Inferior parietal cortex (tissue), 1 donor: ENCODE data around the gene PRRT1.
"Not testable (repeated sequence)": the region's sequence is repeated elsewhere in the genome, so short reads cannot be mapped to it uniquely, and the experiment has no call there.

Experiments used
- DNase-seq: peaks from one replicate; pipeline ENCODE4 v3.0.0-alpha.2; 2016; ENCODE audit errors: extremely low spot score

Gene PRRT1

DNA sequence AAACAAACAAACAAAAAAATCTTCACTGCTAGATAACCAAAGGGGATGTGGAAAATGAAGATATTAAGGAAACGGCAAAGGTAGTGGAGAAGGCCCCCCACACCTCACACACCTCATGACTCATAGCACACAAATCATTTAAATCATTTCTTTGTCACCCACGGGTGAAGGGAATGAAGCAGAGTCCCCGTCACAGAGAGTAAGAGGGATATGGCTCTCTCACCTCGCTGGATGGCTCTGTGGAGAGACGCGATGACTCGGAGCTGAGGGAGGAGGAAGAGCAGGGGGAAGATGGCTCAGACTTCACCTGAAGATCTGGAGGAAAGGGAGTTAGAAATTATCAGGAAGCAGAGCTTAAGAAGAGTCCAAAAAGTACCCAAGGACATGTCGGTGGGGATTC is 24.9 kb downstream of the PRRT1 start:
- DNase-seq: no peak

- no peak for DNase-seq
Measured at GRCh38 chr6:32123681-32124080, 28.1 kb downstream of the PRRT1 start.

- DNase-seq: no peak
Measured at GRCh38 chr6:32120573-32121059, 31.1 kb downstream of the PRRT1 start.

DNA sequence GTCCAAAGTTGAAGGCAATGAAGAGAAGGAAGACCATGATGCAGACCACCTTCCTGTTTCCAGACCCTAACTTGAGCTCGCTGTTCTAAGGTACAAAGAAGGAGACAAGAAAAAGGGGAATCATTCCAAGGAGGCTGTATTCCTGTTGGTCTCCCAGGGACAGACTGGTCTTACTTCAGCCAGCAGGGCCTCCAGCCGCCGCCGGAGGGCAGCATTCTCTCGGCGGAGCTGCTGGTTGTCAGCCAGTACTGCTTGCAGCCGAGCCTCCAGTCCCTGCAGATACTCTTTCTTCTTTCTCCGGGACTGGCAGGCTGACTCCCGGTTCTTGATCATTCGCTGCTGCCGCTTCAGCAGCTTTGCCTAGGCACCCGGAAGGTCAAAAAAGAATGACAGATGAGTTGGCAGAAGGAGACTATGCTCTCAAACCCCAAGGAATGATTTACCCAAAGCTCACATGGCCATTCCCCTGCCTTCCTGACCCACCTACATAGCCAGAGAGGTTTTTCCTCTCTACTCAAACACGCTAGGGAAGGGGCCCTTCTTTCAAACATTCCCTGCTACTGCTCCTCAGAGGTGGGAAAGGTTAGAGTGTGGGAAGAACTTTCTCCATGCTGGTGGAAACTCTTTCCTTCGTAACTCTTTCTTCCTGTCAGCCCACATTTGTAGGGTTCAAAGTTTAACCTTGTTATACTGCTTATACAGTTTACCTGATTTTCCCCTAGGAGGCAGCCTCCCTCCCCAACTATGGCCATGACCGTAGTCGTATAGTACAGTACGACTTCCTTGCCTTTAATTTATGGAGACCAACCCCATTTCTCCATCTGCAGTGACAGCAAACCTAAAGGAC is 32.7 kb downstream of the PRRT1 start:
- peak; percentile 85 for DNase-seq

- DNase-seq: no peak
Measured at GRCh38 chr6:32117461-32117860, 34.3 kb downstream of the PRRT1 start.

DNA sequence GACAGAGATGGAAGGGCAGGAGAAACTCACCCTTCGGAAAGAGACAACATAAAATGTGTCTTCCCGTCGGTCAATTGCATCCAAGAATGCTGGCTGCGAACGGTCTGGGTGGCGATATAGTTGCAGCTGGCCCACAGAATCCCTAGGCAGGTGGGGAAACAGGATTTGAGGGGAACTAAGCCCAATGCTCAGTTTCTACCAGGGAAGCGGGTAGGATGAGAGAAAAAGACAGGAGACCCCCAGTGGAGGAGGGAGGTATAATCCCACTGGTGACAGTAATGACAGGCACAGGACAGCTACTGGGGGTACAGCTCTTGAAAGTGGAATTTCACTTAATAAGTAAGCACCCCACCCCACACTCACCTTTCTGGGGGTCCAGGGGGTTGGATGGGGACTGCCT is 35.1 kb downstream of the PRRT1 start:
- no peak for DNase-seq

DNA sequence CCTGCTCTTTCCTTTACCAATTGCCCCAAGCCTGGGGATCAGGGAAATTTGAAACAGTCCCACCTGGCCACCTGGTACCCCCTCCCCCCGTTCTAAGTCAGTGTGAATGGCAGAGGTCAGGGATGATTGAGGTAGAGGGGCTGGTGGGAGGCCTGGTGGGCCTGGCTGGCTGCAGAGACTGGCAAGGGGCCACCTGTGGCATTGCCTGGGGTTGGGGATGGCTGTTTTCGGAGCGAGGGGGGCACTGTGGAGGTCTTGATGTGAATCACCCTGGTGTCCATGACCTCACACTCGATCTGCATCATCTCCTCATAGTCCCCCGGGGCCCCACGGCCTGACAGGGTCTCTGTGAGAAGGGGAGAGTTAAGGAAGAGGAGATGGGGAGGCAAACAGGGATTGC is 36.1 kb downstream of the PRRT1 start:
- no peak for DNase-seq

GRCh38 chr6:32114796-32115195 is 36.9 kb downstream of the PRRT1 start:
- DNase-seq: no peak

DNA sequence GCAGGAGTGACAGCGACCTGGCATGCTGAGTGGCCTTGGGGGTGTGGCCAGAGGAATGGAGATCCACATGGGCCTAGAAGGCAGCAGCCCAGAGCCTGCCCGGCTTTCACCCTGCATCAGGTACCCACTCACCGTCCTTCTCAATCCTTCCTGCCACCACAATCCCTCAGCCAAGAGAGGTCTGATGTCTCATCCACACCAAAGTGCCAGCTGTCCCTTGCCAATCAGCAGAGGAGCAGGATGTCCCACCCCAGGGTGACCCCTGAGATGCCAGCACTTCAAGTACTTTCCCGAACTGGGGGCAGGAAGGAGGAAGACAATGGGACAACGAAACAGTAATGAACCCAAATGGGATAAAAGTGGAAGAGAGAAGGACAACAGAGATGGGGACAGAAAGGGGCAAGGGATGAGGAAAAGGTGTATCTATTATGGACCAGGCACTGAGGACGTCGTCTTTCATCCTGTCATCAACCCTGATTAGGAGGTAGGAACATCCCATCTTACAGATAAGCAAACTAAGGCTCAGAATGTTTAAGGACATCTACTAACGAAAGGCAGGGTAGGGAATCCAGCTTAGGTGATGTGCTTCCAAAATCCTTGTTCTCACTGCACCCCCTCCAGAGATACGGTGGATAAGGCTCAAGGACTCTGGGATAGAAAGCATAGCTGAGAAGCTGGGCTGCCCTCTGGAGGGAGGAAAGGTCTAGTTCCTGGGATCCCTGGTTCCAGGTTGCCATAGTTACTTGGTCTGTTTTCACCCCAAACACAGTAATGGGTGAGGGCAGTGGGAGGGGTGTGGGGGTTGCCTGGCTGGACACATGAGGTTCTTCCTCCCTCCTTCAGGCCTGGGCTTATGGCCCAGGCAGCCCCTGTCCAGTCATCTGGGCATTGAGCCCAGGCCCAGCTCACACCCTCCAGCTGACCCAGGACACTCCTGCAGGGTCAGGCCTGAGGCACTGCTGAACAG is 38.1 kb downstream of the PRRT1 start:
- DNase-seq: peak; percentile 11

DNA sequence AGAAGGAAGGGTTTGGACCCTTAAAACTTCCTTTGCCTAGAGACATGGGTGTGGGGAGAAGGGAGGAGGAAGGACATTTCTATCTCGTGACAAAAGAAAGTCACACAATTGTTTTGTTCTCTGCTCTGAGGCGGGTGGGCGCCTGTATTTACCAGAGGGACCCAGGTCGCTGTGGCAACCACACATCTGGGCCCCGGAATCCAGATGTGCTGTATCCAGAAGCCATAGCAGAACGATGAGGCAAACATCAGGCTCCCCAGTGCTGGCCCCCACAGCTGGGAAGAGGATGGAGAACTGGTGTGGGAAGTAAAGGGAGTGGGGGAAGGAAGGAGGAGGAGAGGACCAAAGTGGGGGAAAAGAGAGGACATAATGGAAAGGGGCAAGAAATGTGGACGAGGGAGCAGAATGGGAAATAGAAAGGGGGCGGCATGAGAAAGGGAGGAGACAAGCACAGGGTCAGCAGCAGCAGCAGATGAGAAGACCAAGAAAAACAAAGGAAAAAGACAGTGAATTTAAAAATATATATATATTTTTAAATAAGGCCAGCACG is 39.2 kb downstream of the PRRT1 start:
- DNase-seq: no peak

GRCh38 chr6:32111424-32112066 is 40.2 kb downstream of the PRRT1 start:
- DNase-seq: no peak

DNA sequence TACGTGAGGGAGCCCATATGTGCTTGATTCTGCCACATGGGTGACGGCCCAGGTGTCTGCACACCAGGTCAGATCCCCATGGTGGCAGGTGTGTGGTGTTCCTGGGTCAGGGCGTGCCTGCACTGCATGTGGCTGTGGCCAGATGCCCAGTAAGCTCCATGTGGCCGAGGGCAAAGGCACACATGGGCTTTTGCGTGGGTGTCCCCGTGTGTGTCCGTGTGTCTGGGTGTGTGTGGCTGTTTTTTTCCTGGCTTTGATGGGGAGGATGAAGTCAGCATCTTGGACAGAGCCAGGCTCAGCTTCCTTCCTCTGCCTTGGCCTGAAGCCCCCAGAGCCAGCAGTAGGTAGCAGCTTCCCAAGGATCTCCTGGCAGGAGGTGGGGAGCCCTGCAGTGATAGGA is 41.1 kb downstream of the PRRT1 start:
- no peak for DNase-seq

GRCh38 chr6:32109765-32110160 is 42.0 kb downstream of the PRRT1 start:
- no peak for DNase-seq

DNA sequence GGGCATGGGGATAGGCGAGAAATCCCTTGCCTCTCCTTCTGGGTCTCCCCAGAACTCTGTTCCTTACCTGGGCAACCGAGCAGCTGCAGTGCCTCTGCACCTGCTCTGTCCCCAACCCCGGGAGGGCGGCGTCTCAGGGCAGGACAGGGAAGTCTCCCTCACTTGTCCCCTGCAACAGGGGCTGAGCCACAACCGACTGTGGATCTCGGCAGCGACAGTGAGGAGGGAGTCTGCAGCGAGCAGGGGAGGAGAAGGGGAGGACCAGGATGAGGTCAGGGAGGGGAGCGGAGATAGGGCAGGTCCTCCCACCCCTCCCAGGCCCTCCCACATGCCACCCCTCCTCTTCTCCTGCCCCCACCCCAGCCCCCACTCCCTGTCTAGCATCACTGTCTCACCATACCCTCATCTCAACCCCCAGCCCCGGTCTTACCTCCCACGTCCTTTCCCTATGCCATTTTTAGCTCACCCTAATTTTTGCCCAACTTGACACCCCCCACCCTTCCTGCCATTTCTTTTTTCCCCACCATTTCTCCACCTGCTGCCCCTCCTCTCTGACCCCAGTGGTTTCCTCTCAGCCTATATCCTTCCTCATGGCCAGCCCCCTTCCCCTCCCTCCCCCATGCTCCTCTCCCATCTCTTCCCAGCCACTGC is 42.5 kb downstream of the PRRT1 start, which contains the start of gene TNXB:
TNXB (minus strand) TSS at position 225 of the 651 bp plus-strand sequence. CDS start 11,140 bp downstream, outside the sequence.
- no peak for DNase-seq

DNA sequence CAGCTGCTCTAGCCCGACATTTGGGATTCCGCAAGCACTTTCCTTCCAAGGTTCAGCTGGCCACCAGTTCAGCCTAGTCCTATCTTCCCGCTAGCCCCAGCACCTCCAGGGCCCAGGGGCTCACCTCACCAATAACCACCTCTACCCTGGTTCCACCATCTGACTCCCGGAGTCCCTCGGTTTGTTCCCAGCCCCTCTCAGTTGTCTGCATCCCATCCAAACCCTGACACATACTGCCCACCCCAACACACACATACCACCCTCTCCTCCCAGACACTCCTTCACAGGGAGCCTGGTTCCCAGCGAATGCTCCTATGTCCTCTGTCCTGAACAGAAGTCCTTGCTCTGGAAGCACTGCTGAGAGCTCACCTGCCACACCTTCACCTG is 43.0 kb downstream of the PRRT1 start:
- no peak for DNase-seq

DNA sequence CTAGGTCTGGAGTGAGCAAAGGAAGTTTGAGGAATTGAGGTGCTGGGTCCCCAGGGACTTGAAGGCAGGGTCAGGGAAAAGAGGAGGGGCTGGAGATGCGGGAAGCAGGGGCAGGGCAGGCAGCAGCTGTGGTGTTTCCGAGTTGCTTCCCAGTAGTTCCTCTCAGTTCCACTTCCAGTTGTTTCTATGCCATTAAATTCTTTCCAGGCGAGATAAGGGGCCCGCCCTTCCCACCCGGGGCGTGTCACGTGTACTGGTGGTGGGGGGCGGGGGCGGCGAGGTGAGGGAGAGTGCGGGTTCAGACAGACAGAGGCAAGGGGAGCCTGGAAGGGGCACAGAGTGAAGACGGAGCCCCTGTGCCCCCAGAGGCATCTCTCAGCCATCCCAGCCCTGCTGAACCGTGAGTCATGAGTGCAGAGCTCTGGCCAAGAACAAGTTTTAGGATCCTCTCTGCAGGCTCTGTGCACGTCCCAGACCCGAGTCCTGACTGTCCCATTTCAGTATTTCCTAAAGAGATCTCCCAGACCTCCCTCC is 43.6 kb downstream of the PRRT1 start:
- no peak for DNase-seq

DNA sequence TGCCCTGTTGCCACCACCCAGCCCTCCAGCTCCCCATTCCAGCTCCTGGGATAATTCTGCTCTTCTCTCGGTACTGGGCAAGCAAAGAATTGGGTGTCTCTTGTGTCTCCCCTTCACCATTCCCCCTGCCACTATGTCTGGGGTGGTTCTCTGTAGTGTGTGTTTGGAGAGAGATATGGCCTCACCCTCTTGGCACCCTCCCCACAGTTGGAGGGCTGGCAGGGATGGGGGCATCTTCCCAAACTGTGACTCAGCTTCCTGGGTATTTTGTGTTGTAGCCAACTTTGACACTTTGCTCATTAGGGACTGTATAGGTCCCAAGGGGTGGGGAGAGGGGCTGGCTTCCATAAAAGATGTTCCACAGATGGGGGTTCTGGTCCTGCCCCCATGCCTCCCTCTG is 44.3 kb downstream of the PRRT1 start:
- no peak for DNase-seq

- DNase-seq: no peak
Measured at GRCh38 chr6:32105433-32105832, 46.3 kb downstream of the PRRT1 start.

DNA sequence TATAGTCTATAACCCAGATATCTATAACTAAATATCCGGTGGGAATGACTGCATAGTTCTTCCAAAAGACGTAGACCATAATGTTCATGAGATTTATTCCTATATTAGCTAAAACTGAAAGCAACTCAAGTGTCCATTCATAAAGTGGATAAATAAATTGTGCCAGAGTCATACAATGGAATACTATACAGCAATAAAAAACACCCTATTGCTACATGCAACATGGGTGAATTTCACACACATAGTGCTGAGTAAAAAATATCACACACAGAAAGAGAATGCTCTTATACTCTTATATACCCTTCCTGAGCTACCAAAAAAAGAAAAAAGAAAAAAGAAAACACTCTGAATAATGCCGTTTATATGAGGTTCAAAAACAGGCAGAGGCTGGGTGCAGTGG is 49.5 kb downstream of the PRRT1 start:
- DNase-seq: no peak

GRCh38 chr6:32100251-32100650 is 51.5 kb downstream of the PRRT1 start:
- DNase-seq: not testable (repeated sequence)
